A673 (cell line): ENCODE results near the gene GRAP2. TPM values are rescaled to one million over a fixed set of nuclear protein-coding genes. Genes with fewer than 3 reads are reported as not detected.

Experiments
- BruUV-seq: library from RNA; stranded (reverse); fragments of 400-500 nt; replicated peaks from 2 replicates; lab custom pipeline; 2021; lab: Mats Ljungman, UMichigan
- CTCF ChIA-PET: fragments of 300-600 bp; sonication (Branson Sonifier 250); formaldehyde crosslinking; loops from one replicate; lab custom pipeline; 2022; ENCODE audit warnings: antibody characterized with exemption; lab: Charles Lee
- POLR2A ChIA-PET: fragments of 300-600 bp; sonication (Branson Sonifier 250); formaldehyde crosslinking; loops from one replicate; lab custom pipeline; 2022; ENCODE audit warnings: antibody characterized with exemption; ENCODE audit not compliant: low non-redundant PET; lab: Charles Lee
- DNase-seq: peaks from one replicate; pipeline ENCODE4 v3.0.0-alpha.2; 2015; ENCODE audit warnings: low spot score
- H3K27ac ChIP-seq: fragments of 200-600 bp; sonication (generic); 2 replicates; pipeline ENCODE4 v1.5.1; 2016; ENCODE audit warnings: mixed run types, low read depth, mild to moderate bottlenecking, mixed read lengths, antibody characterized with exemption, low read length; ENCODE audit not compliant: poor library complexity, severe bottlenecking
- H3K27me3 ChIP-seq: fragments of 200-600 bp; sonication (generic); replicated peaks from 2 replicates; pipeline ENCODE4 v1.6.1; 2017; ENCODE audit warnings: mixed run types, low read depth, mild to moderate bottlenecking, mixed read lengths, antibody characterized with exemption, low read length; ENCODE audit not compliant: insufficient read depth, poor library complexity
- H3K36me3 ChIP-seq: fragments of 200-600 bp; sonication (generic); 2 replicates; pipeline ENCODE4 v1.6.1; 2016; ENCODE audit warnings: mixed run types, mild to moderate bottlenecking, mixed read lengths, antibody characterized with exemption, low read length; ENCODE audit not compliant: insufficient read depth, poor library complexity, severe bottlenecking
- H3K4me1 ChIP-seq: fragments of 200-600 bp; sonication (generic); 2 replicates; pipeline ENCODE4 v1.6.1; 2017; ENCODE audit warnings: mixed run types, mild to moderate bottlenecking, mixed read lengths, antibody characterized with exemption, low read length; ENCODE audit not compliant: insufficient read depth, poor library complexity, severe bottlenecking
- H3K4me3 ChIP-seq: fragments of 200-600 bp; sonication (generic); 2 replicates; pipeline ENCODE4 v1.5.1; 2016; ENCODE audit warnings: low read depth, mixed run types, mild to moderate bottlenecking, mixed read lengths, low read length; ENCODE audit not compliant: poor library complexity, severe bottlenecking
- H3K9me3 ChIP-seq: fragments of 200-600 bp; sonication (generic); 2 replicates; pipeline ENCODE4 v1.6.1; 2016; ENCODE audit warnings: mixed run types, low read depth, mild to moderate bottlenecking, mixed read lengths, antibody characterized with exemption, low read length; ENCODE audit not compliant: poor library complexity, severe bottlenecking
- CTCF ChIP-seq: fragments of 300-800, 200-600 bp; sonication (generic); conservative IDR thresholded peaks from 2 replicates; pipeline ENCODE4 v1.5.1; 2017; ENCODE audit warnings: low read depth, mild to moderate bottlenecking, antibody characterized with exemption, low read length, moderate library complexity, mixed read lengths
- EZH2 ChIP-seq: fragments of 200-600 bp; sonication (generic); IDR thresholded peaks from 2 replicates; pipeline ENCODE4 v1.6.1; 2017; ENCODE audit warnings: borderline replicate concordance, low read depth, mild to moderate bottlenecking, mixed read lengths, antibody characterized with exemption, low read length; ENCODE audit not compliant: poor library complexity, severe bottlenecking
- intact Hi-C: fragments of 100-400 bp; cut with micrococcal nuclease; formaldehyde crosslinking; loops from one replicate; pipeline ENCODE4 v1.10.0; 2022; ENCODE audit not compliant: unreplicated experiment
- total RNA-seq: library from RNA; stranded (reverse); gene quantifications from 2 replicates; pipeline ENCODE4 v1.2.3, GENCODE V29; 2021

GRAP2 gene
- total RNA-seq, 1 experiment from 2014 or later, result not detected

GRCh38 chr22:39908136-39908535 is 7.3 kb downstream of the GRAP2 start:
- Histone ChIP-seq H3K27ac (no peak overlapping the region), H3K36me3 (no peaks in the 10 kb centered on the region), H3K4me1 (no peaks in the 10 kb centered on the region), H3K27me3 (peaks cover 40% of the 10 kb centered on the region), H3K9me3 (no peaks in the 10 kb centered on the region), H3K4me3 (no peak overlapping the region)
- no TSS peak for BruUV-seq
- no peak for DNase-seq
- ChIA-PET POLR2A (no interaction called here), CTCF (no interaction called here)
- no peak for TF ChIP-seq EZH2
- intact Hi-C loops, result no loop called here

GRCh38 chr22:39908737-39909136 is 7.9 kb downstream of the GRAP2 start:
- POLR2A ChIA-PET, result no interaction called here
- Histone ChIP-seq H3K4me3 (no peak overlapping the region), H3K4me1 (no peaks in the 10 kb centered on the region), H3K27me3 (peaks cover 40% of the 10 kb centered on the region), H3K36me3 (no peaks in the 10 kb centered on the region), H3K9me3 (no peaks in the 10 kb centered on the region), H3K27ac (no peak overlapping the region)
- DNase-seq, result no peak
- intact Hi-C loops, result no loop called here
- TF ChIP-seq EZH2, result no peak
- TF ChIP-seq CTCF, result no peak
- CTCF ChIA-PET, result no interaction called here
- BruUV-seq, result no TSS peak

- ChIA-PET CTCF (no interaction called here), POLR2A (no interaction called here)
- intact Hi-C loops, result no loop called here
- Histone ChIP-seq H3K4me1 (no peaks in the 10 kb centered on the region), H3K9me3 (no peaks in the 10 kb centered on the region), H3K4me3 (no peak overlapping the region), H3K27ac (no peak overlapping the region), H3K27me3 (peaks cover 29% of the 10 kb centered on the region), H3K36me3 (no peaks in the 10 kb centered on the region)
- BruUV-seq, result no TSS peak
- TF ChIP-seq CTCF (no peak), EZH2 (no peak)
- no peak for DNase-seq
Measured at GRCh38 chr22:39910876-39911613, 10.2 kb downstream of the GRAP2 start.

GRCh38 chr22:39913321-39913720 is 12.4 kb downstream of the GRAP2 start:
- H3K4me3 ChIP-seq, result no peak overlapping the region
- no peak for DNase-seq
- H3K9me3 ChIP-seq, result no peaks in the 10 kb centered on the region
- H3K36me3 ChIP-seq, result no peaks in the 10 kb centered on the region
- H3K27ac ChIP-seq, result no peak overlapping the region
- ChIA-PET POLR2A (no interaction called here), CTCF (no interaction called here)
- peaks cover 22% of the 10 kb centered on the region for H3K27me3 ChIP-seq
- no peaks in the 10 kb centered on the region for H3K4me1 ChIP-seq
- intact Hi-C loops, result no loop called here
- BruUV-seq, result no TSS peak
- TF ChIP-seq EZH2 (no peak), CTCF (no peak)
